ENCODE results near the gene ZBTB17. TPM values are rescaled to one million over a fixed set of nuclear protein-coding genes. Genes with fewer than 3 reads are reported as not detected.

The ZBTB17 gene
- total and polyA plus RNA-seq, 9 of the 15 experiments (the other 6 are each of a cell fraction or from before 2014, with no cell fraction given) = 1.1 to 53.4 (median 29.6) TPM

DNA sequence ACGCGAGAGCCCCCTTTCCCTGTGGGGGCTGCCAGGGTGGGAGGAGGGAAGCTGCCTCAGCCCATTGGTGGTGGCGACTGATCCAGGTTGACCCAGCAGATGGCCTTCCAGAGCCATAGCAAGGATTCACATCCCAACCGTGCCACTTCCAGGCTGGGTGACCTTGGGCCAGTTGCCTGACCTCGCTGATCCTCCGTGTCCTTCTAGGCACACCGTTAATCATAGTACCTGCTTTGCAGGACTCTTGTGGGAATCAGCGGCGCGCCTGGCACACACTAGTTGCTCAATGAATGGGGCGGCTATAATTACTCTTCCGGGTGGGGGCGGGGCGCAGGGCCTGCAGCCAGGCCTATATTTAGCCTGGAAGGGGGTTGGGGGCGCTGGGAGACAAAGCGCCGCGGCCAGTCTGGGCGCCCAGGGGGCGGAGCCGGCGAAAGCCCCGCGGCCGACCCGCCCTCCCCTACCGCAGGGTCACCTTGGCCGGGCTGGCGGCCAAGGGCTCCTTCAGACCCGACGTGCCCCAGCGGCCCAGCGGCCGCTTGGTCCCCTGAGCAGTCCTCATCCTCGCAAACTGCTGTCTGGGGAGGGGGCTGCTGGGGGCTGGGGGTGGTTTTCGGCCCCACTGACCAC lies 36.8 kb upstream of the ZBTB17 start (continued):
- TF ChIP-seq ZNF224 (CRISPR knock-in tag; IDR thresholded peaks at IDR 0.05) = no peak
- TF ChIP-seq BRF1 (IDR thresholded peaks at IDR 0.05; ENCODE audit: borderline replicate concordance, extremely low read depth, insufficient read length) = no peak
- TF ChIP-seq TEAD2 (tag; IDR thresholded peaks at IDR 0.05) = no peak
- TF ChIP-seq ZNF274 (IDR thresholded peaks at IDR 0.05; ENCODE audit: borderline replicate concordance, low read depth, low read length) = no peak
- TF ChIP-seq SAP30 (IDR thresholded peaks at IDR 0.05; ENCODE audit: borderline replicate concordance, insufficient read depth, low read depth, low read length, poor library complexity, severe bottlenecking) = peak; percentile 36
- TF ChIP-seq CEBPG (CRISPR knock-in tag; IDR thresholded peaks at IDR 0.05) = no peak
- peak; percentile 56 to 79 for TF ChIP-seq CEBPG (tag; conservative IDR thresholded peaks at IDR 0.05 in 1 of 2, IDR thresholded peaks at IDR 0.05 in 1 of 2)
- no peak for TF ChIP-seq ZNF778 (CRISPR knock-in tag; IDR thresholded peaks at IDR 0.05)
- TF ChIP-seq HNRNPUL1 (IDR thresholded peaks at IDR 0.05; ENCODE audit: low read length) = no peak
- 0 out of 2 replicates have a peak, but pooled peaks have one; percentile 68 for TF ChIP-seq ZNF644 (tag; IDR thresholded peaks at IDR 0.05; ENCODE audit: low read depth)
- TF ChIP-seq BACH1 (tag; IDR thresholded peaks at IDR 0.05) = no peak
- no peak for TF ChIP-seq ZNF764 (CRISPR knock-in tag; IDR thresholded peaks at IDR 0.05; ENCODE audit: low read depth)
- no peak for TF ChIP-seq PHTF2 (CRISPR knock-in tag; IDR thresholded peaks at IDR 0.05)
- peak; percentile 52; the same call in 1 of the 2 replicates for TF ChIP-seq PHF8 (IDR thresholded peaks at IDR 0.05; ENCODE audit: borderline replicate concordance, low read length)
- peak; percentile 65; the same call in 1 of the 2 replicates for TF ChIP-seq FOXJ2 (tag; IDR thresholded peaks at IDR 0.05)
- TF ChIP-seq, protein P1, sequence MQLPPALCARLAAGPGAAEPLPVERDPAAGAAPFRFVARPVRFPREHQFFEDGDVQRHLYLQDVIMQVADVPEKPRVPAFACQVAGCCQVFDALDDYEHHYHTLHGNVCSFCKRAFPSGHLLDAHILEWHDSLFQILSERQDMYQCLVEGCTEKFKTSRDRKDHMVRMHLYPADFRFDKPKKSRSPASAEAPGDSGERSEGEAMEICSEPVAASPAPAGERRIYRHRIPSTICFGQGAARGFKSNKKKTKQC (CRISPR knock-in tag; IDR thresholded peaks at IDR 0.05) = no peak
- TF ChIP-seq C11orf30 (IDR thresholded peaks at IDR 0.05; ENCODE audit: low read depth) = no peak
- TF ChIP-seq, protein P2, sequence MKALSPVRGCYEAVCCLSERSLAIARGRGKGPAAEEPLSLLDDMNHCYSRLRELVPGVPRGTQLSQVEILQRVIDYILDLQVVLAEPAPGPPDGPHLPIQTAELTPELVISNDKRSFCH (CRISPR knock-in tag; IDR thresholded peaks at IDR 0.05) = no peak
- TF ChIP-seq, protein P2 (tag; IDR thresholded peaks at IDR 0.05) = no peak
- TF ChIP-seq, protein P3, sequence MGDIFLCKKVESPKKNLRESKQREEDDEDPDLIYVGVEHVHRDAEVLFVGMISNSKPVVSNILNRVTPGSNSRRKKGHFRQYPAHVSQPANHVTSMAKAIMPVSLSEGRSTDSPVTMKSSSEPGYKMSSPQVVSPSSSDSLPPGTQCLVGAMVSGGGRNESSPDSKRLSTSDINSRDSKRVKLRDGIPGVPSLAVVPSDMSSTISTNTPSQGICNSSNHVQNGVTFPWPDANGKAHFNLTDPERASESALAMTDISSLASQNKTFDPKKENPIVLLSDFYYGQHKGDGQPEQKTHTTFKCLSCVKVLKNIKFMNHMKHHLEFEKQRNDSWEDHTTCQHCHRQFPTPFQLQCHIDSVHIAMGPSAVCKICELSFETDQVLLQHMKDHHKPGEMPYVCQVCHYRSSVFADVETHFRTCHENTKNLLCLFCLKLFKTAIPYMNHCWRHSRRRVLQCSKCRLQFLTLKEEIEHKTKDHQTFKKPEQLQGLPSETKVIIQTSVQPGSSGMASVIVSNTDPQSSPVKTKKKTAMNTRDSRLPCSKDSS (IDR thresholded peaks at IDR 0.05; ENCODE audit: low read depth, partially characterized antibody) = no peak
- TF ChIP-seq, protein P4, sequence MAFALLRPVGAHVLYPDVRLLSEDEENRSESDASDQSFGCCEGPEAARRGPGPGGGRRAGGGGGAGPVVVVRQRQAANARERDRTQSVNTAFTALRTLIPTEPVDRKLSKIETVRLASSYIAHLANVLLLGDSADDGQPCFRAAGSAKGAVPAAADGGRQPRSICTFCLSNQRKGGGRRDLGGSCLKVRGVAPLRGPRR (CRISPR knock-in tag; IDR thresholded peaks at IDR 0.05) = no peak
- TF ChIP-seq, protein P5, sequence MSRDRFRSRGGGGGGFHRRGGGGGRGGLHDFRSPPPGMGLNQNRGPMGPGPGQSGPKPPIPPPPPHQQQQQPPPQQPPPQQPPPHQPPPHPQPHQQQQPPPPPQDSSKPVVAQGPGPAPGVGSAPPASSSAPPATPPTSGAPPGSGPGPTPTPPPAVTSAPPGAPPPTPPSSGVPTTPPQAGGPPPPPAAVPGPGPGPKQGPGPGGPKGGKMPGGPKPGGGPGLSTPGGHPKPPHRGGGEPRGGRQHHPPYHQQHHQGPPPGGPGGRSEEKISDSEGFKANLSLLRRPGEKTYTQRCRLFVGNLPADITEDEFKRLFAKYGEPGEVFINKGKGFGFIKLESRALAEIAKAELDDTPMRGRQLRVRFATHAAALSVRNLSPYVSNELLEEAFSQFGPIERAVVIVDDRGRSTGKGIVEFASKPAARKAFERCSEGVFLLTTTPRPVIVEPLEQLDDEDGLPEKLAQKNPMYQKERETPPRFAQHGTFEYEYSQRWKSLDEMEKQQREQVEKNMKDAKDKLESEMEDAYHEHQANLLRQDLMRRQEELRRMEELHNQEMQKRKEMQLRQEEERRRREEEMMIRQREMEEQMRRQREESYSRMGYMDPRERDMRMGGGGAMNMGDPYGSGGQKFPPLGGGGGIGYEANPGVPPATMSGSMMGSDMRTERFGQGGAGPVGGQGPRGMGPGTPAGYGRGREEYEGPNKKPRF (IDR thresholded peaks at IDR 0.05; ENCODE audit: low read depth, low read length) = no peak
- peak; percentile 99 for TF ChIP-seq MEF2D (tag; conservative IDR thresholded peaks at IDR 0.05; ENCODE audit: low read depth)
- no peak for TF ChIP-seq STAT5B (CRISPR knock-in tag; IDR thresholded peaks at IDR 0.05)

Measured in K562 (cell line).